ENCODE data around the gene CPVL. TPM values are rescaled to one million over a fixed set of nuclear protein-coding genes. Genes with fewer than 3 reads are reported as not detected.
A peak's percentile ranks its signal among the peaks of the same experiment; 100 is the strongest.

Gene CPVL
- total RNA-seq, 1 experiment from 2014 or later: not detected

- peak; percentile 67 for DNase-seq (ENCODE audit: low read depth)
- in situ Hi-C loops (cut with HindIII; ENCODE audit: low pct_unique_long_range_greater_than_20kb, low sequenced_read_pairs): no loop called here
Measured at GRCh38 chr7:29035044-29035740, 111.1 kb downstream of the CPVL start.

DNA sequence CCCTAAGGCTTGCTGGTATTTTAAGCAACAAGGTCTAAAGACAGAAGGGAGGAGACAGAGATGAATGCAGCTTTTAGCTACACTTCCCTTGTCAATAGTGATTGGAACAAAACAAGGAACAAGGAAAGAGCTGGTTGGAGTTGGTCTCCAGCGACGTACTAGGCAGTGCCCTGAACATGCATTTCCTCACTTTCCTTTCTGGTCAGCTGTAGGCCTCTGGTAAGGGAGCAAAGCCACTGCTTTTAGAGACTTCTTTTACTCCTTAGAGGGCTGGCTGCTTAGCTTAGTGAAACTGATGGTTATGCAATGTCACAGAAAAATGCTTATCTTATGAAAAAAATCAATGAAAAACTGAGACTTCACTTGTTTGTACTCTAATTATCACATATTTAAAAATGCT is 112.8 kb downstream of the CPVL start:
- in situ Hi-C loops (cut with HindIII; ENCODE audit: low pct_unique_long_range_greater_than_20kb, low sequenced_read_pairs): no loop called here
- DNase-seq (ENCODE audit: low read depth): no peak

DNA sequence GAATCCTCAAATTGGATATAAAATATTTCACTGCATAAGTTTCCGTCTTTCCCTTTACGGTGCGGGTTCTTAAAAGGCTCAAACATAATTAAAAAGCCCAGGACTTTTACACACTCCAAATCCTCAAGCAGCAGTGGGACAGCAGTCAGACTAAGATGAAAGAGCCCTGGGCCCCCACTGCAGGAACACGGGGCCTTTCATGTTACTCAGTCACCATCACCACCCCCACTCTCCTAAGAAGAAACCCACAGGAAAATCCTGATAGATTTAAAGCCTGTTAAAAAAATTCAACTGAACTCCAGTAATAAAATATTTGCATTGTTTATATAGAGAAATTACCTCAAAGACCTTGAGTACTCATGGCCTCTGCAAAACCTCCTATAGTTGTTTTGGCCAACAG is 114.2 kb downstream of the CPVL start:
- no peak for DNase-seq (ENCODE audit: low read depth)
- in situ Hi-C loops (cut with HindIII; ENCODE audit: low pct_unique_long_range_greater_than_20kb, low sequenced_read_pairs): no loop called here

DNA sequence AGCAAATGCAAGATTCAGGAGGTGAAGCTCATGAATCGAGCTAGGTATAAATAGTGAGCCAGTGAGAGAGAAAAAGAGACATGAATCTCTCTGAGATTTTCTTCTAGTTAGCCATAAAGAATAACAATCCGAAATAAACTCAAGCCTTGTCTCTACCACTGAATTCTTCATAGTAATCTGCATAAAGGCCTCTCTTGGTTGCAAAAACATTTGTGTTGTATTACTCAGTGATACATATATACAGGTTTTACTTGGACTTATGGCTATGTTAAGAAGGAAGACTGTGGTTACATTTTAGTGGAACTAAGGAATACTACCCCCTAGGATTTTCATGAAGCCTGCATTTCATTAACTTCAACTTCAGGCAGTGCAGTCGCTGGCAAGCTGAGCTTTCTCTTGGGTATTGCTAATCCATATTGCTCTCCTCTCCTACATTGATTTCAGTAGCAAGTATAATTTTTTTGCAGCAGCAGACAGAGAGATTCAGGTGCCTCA is 115.5 kb downstream of the CPVL start:
- no peak for DNase-seq (ENCODE audit: low read depth)
- in situ Hi-C loops (cut with HindIII; ENCODE audit: low pct_unique_long_range_greater_than_20kb, low sequenced_read_pairs): no loop called here

- no peak for DNase-seq (ENCODE audit: low read depth)
- in situ Hi-C loops (cut with HindIII; ENCODE audit: low pct_unique_long_range_greater_than_20kb, low sequenced_read_pairs): no loop called here
Measured at GRCh38 chr7:29022291-29022988, 123.9 kb downstream of the CPVL start.

DNA sequence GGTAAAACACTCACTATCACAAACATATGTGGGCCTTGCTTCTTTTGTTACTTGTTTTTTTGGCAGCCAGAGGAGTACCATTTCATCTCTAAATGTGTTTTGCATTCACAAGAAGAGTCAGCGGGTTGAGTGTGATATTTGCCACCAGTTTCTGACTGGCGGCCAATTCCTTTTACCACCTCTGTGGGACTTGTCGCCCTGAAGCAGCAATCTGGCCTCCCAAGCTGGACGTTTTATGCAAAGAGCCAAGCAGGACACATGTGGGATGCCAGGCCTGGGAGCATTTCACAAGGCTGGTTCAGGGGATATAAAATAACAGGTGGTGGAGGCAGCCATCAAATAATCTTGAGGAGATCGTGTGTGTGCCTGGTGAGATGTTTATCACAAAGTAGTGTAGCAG is 126.4 kb downstream of the CPVL start:
- in situ Hi-C loops (cut with HindIII; ENCODE audit: low pct_unique_long_range_greater_than_20kb, low sequenced_read_pairs): no loop called here
- DNase-seq (ENCODE audit: low read depth): no peak

DNA sequence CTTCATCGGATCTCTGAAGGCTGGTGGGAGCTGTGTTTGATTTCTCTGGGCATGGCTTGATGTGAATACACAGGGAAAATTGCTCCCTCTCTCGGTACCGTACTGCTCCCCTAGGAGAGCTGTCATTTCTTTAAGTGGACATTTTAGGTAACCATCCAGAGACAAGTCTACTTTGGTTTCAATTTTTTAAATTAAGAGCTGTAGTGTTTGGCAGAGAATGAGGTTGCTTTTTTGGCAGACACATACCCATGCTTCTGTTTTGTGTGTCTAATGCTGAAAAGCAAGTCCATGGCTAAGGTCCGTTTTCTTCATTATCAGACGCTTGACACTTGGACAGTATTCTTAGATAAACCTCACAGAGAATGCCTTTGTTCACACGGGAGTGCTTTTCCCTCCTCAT is 127.0 kb downstream of the CPVL start:
- no peak for DNase-seq (ENCODE audit: low read depth)
- in situ Hi-C loops (cut with HindIII; ENCODE audit: low pct_unique_long_range_greater_than_20kb, low sequenced_read_pairs): no loop called here

DNA sequence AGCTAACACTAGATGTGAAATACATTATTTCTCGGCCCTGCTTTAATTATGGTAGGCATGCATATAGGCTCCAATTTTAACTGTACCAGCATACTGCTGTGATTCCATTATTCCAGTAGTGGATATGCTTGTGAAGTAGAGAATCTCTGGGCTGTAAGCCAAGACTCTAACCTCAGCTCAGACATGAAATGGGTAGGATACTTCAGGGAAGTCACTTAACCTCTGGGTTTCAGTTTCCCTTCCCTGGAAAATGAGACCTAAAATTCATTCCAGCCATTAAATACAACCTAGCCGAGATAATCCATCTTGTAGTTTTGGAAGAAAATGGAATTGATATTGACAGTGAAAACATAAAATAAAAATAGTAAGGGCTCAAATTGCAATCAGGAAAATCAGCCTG is 128.6 kb downstream of the CPVL start:
- in situ Hi-C loops (cut with HindIII; ENCODE audit: low pct_unique_long_range_greater_than_20kb, low sequenced_read_pairs): no loop called here
- DNase-seq (ENCODE audit: low read depth): no peak

- in situ Hi-C loops (cut with HindIII; ENCODE audit: low pct_unique_long_range_greater_than_20kb, low sequenced_read_pairs): no loop called here
- no peak for DNase-seq (ENCODE audit: low read depth)
Measured at GRCh38 chr7:29014725-29015124, 131.6 kb downstream of the CPVL start.

- in situ Hi-C loops (cut with HindIII; ENCODE audit: low pct_unique_long_range_greater_than_20kb, low sequenced_read_pairs): no loop called here
Measured at GRCh38 chr7:29013931-29014330, 132.4 kb downstream of the CPVL start.

DNA sequence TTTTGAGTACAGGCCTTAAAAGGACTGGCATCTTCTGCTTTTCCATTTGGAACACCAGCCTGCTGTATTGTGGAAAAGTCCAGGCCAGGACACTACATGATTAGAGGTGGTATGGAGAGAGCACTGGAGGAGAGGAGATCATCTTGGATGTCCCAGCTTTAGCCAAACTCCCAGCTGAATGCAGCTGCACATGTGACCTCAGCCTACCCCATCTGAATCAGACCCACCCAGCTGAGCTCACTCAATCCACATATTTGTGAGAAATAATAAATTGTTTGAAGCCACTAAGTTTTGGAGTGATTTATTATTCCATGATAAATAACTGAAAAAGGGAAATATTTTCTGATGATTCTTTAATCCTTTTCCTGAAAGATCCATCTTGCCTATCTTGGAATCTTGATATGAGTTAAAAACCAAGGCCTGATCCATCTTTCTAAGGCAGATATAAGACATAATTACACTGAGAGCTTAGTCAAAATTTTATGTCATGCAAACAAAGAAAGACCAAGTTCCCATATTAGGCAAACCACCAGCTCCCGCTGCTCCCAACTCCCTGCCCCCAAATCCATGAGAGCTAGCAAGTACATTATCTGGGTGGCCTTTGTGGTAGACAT is 133.1 kb downstream of the CPVL start:
- in situ Hi-C loops (cut with HindIII; ENCODE audit: low pct_unique_long_range_greater_than_20kb, low sequenced_read_pairs): no loop called here
- no peak for DNase-seq (ENCODE audit: low read depth)

More at GRCh38 chr7:29013931-29014330, 132.4 kb downstream of the CPVL start:
- DNase-seq (ENCODE audit: low read depth): no peak

- in situ Hi-C loops (cut with HindIII; ENCODE audit: low pct_unique_long_range_greater_than_20kb, low sequenced_read_pairs): no loop called here
- DNase-seq (ENCODE audit: low read depth): no peak
Measured at GRCh38 chr7:29009947-29010346, 136.4 kb downstream of the CPVL start.

- in situ Hi-C loops (cut with HindIII; ENCODE audit: low pct_unique_long_range_greater_than_20kb, low sequenced_read_pairs): no loop called here
- DNase-seq (ENCODE audit: low read depth): no peak
Measured at GRCh38 chr7:29008590-29008989, 137.7 kb downstream of the CPVL start.

GRCh38 chr7:29007127-29007526 is 139.2 kb downstream of the CPVL start:
- no peak for DNase-seq (ENCODE audit: low read depth)
- in situ Hi-C loops (cut with HindIII; ENCODE audit: low pct_unique_long_range_greater_than_20kb, low sequenced_read_pairs): no loop called here

DNA sequence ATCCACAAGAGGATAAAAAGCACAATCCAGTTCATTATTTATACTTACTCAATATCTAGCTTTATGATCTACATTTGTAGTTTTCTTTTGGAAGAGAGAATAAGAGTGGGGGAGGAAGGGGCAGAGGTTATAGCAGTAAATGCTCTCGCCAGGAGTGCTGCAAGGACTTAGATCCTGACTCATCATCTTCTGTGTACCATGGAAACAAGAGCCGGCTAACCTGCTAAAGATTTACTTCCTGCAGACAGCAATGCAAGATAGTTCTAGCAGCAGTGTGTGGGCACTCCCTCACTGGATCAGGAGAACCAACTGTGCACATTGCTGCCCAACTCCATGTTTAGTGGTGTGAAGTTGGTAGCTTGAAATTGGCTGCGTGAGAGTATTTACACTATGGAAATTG is 140.5 kb downstream of the CPVL start:
- in situ Hi-C loops (cut with HindIII; ENCODE audit: low pct_unique_long_range_greater_than_20kb, low sequenced_read_pairs): no loop called here
- no peak for DNase-seq (ENCODE audit: low read depth)

DNA sequence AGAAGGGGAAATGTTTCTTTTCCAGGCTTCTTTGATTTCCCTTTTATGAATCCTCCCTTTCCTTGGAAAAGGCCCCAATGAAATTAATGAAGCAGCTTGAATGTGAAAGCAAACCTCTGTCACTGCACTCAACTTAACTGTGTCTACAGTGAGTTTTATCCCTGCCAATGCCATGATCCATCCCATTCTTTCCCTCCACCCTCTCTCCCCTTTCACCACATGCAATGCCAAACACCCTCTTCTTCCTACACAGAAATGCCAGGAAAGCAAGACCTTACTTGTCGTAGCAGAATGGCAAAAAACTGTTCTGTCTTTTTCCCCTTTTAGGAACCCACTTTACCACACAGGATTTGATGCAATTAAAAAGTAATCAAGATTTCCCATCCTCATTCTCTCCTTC is 140.9 kb downstream of the CPVL start:
- no peak for DNase-seq (ENCODE audit: low read depth)
- in situ Hi-C loops (cut with HindIII; ENCODE audit: low pct_unique_long_range_greater_than_20kb, low sequenced_read_pairs): no loop called here

GRCh38 chr7:29003703-29004102 is 142.6 kb downstream of the CPVL start:
- in situ Hi-C loops (cut with HindIII; ENCODE audit: low pct_unique_long_range_greater_than_20kb, low sequenced_read_pairs): no loop called here
- DNase-seq (ENCODE audit: low read depth): no peak

- in situ Hi-C loops (cut with HindIII; ENCODE audit: low pct_unique_long_range_greater_than_20kb, low sequenced_read_pairs): no loop called here
- no peak for DNase-seq (ENCODE audit: low read depth)
Measured at GRCh38 chr7:29000717-29001076, 145.6 kb downstream of the CPVL start.

DNA sequence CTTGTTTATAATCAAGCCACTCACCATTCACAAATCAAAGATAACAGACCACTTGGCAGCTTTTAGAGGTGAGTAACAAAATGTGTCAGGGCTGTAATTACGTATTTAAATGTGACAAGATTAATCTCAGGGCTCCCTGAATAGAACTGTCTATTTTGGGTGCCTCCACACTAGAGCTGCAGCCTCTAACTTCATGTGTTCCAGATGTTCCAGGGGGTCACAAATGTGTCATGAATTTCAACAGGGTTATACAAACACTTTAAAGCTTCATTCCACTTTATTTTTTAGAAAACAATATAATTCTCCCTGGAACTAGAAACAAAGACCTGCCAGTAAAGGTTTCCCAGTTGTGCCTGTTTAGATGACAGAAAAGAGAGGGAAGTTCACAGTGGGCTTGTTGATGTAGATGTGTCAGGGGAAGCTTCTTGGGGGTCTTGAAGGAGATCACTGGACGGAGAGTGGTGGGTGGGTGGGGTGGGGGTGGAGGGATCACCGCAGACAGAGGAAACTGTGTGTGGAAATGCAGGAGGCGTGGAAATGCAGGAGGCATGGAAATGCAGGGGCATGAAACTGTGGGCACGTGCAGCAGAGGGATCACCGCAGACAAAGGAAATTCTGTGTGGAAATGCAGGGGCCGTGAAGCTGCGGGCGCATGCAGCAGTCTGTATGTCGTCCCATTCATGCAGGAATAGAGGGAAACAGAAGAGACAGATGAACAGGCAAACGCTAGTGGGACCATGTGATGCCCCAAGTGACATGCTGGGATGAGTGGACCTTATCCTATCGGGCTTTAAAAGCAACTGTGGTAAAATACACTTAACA is 146.2 kb downstream of the CPVL start:
- no peak for DNase-seq (ENCODE audit: low read depth)
- in situ Hi-C loops (cut with HindIII; ENCODE audit: low pct_unique_long_range_greater_than_20kb, low sequenced_read_pairs): no loop called here

Measured in Caki2 (cell line).